ENCODE data around the gene ZFYVE19.

GRCh38 chr15:40763801-40764628 is 42.9 kb upstream of the ZFYVE19 start, which contains the start of gene GCHFR:
- TF ChIP-seq MYC (IDR thresholded peaks at IDR 0.05; ENCODE audit: low read depth, low read length) (peak; percentile 24; the same call in 1 of the 2 replicates), POLR2A (IDR thresholded peaks at IDR 0.05; ENCODE audit: extremely low read depth, insufficient read length) (peak; percentile 76), CTCF (IDR thresholded peaks at IDR 0.05; ENCODE audit: low read depth, low read length) (peak; percentile 18)
